ENCODE measurements around the gene CYB5R4.
A peak's percentile ranks its signal among the peaks of the same experiment; 100 is the strongest.
"Not testable (repeated sequence)": the region's sequence is repeated elsewhere in the genome, so short reads cannot be mapped to it uniquely, and the experiment has no call there.

The CYB5R4 gene

DNA sequence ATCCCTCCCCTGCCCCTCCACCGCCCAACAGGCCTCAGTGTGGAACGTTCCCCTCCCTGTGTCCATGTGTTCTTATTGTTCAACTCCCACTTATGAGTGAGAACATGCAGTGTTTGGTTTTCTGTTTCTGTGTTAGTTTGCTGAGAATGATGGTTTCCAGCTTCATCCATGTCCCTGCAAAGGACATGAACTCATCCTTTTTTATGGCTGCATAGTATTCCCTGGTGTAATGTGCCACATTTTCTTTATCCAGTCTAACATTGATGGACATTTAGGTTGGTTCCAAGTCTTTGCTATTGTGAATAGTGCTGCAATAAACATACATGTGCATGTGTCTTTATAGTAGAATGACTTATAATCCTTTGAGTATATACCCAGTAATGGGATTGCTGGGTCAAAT is 91.9 kb downstream of the CYB5R4 start:
- H3K4me3 ChIP-seq (ENCODE audit: low read depth, low read length); H3K14ac ChIP-seq (ENCODE audit: low read length); H4K91ac ChIP-seq (ENCODE audit: low read depth, low read length); H3K27ac ChIP-seq (ENCODE audit: low read depth, low read length); H3K36me3 ChIP-seq (ENCODE audit: control insufficient read depth in 1 of 2, insufficient read depth in 2 of 2, low read length in 2 of 2); H3K27me3 ChIP-seq (ENCODE audit: insufficient read depth, low read length); DNase-seq; H3K4me1 ChIP-seq (ENCODE audit: control insufficient read depth in 1 of 2, insufficient read depth in 2 of 2, low read length in 2 of 2); H3K4ac ChIP-seq (ENCODE audit: low read depth, low read length); H4K8ac ChIP-seq (ENCODE audit: low read depth, low read length); H3K79me2 ChIP-seq (ENCODE audit: control insufficient read depth, insufficient read depth, low read length, poor library complexity); H3K4me2 ChIP-seq (ENCODE audit: low read length); H3K9ac ChIP-seq (ENCODE audit: low read length); H3K18ac ChIP-seq (ENCODE audit: low read length); H4K12ac ChIP-seq (ENCODE audit: low read depth, low read length); H3K79me1 ChIP-seq (ENCODE audit: low read length); H2BK12ac ChIP-seq (ENCODE audit: low read length); H3K23ac ChIP-seq (ENCODE audit: low read length); H2BK5ac ChIP-seq (ENCODE audit: low read depth, low read length, poor library complexity); H2AFZ ChIP-seq (ENCODE audit: insufficient read depth, low read length, poor library complexity); H2AK5ac ChIP-seq (ENCODE audit: low read length); H3K9me3 ChIP-seq (ENCODE audit: insufficient read depth, low read depth, low read length); H2BK120ac ChIP-seq (ENCODE audit: insufficient read depth, low read length, poor library complexity): not testable (repeated sequence)
- no CpG with 5 or more reads among the region's 2 CpGs for WGBS (ENCODE audit: extremely low coverage, insufficient coverage, insufficient read length)

DNA sequence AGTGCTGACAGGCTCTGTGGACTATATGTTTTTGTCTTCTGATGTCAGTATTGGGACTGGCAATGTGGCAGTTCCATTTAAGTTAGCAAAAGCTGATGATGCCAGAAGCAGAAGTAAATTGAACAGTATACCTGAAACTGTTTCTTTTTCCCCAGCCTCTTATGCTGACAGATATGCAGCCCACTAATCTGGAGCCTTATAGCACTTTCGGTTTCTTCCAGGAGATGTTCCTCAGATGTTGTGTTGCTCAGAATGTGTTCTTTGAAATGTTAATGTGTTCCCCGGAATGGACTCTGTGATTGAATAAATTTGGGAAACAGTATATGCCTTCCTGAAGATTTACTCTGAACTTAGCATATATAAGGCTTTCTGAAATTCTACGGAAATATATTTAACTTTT is 93.3 kb downstream of the CYB5R4 start:
- Histone ChIP-seq H3K9me3 (ENCODE audit: insufficient read depth, low read depth, low read length) (no peaks in the 10 kb centered on the region), H2BK120ac (ENCODE audit: insufficient read depth, low read length, poor library complexity) (no peak overlapping the region), H3K4me2 (ENCODE audit: low read length) (no peak overlapping the region), H2BK12ac (ENCODE audit: low read length) (no peak overlapping the region), H4K8ac (ENCODE audit: low read depth, low read length) (no peak overlapping the region), H2BK5ac (ENCODE audit: low read depth, low read length, poor library complexity) (no peak overlapping the region), H3K4ac (ENCODE audit: low read depth, low read length) (no peak overlapping the region), H3K36me3 (ENCODE audit: control insufficient read depth in 1 of 2, insufficient read depth in 2 of 2, low read length in 2 of 2) (no peaks in the 10 kb centered on the region), H3K14ac (ENCODE audit: low read length) (no peak overlapping the region), H3K27me3 (ENCODE audit: insufficient read depth, low read length) (no peaks in the 10 kb centered on the region), H3K18ac (ENCODE audit: low read length) (no peak overlapping the region), H4K12ac (ENCODE audit: low read depth, low read length) (no peak overlapping the region), H4K91ac (ENCODE audit: low read depth, low read length) (no peak overlapping the region), H2AK5ac (ENCODE audit: low read length) (no peak overlapping the region), H3K27ac (ENCODE audit: low read depth, low read length) (no peak overlapping the region), H3K23ac (ENCODE audit: low read length) (no peak overlapping the region), H3K79me1 (ENCODE audit: low read length) (no peaks in the 10 kb centered on the region), H3K4me3 (ENCODE audit: low read depth, low read length) (no peak overlapping the region), H2AFZ (ENCODE audit: insufficient read depth, low read length, poor library complexity) (no peak overlapping the region), H3K79me2 (ENCODE audit: control insufficient read depth, insufficient read depth, low read length, poor library complexity) (no peaks in the 10 kb centered on the region), H3K9ac (ENCODE audit: low read length) (no peak overlapping the region), H3K4me1 (ENCODE audit: control insufficient read depth in 1 of 2, insufficient read depth in 2 of 2, low read length in 2 of 2) (peaks cover 0 to 2% of the 10 kb centered on the region in 2 experiments)
- DNase-seq = no peak
- no CpG with 5 or more reads among the region's 3 CpGs for WGBS (ENCODE audit: extremely low coverage, insufficient coverage, insufficient read length)

DNA sequence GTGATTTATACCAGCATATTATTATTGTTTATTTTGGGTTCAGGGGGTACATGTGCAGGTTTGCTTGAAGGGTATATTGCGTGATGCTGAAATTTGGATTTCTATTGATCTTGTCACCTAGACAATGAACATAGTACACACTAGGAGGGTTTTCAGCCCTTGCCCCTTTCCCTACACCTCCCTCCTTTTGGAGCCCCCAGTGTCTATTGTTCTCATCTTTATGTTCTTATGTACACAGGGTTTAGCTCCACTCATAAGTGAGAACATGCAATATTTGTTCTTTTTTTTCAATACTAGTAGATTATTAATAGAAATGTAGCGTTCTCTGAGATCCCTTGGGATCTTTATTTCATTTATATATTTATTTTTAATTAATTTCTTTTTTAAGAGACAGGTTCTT is 94.9 kb downstream of the CYB5R4 start:
- H3K27me3 ChIP-seq (ENCODE audit: insufficient read depth, low read length) = no peaks in the 10 kb centered on the region
- no peaks in the 10 kb centered on the region for H3K36me3 ChIP-seq (ENCODE audit: control insufficient read depth in 1 of 2, insufficient read depth in 2 of 2, low read length in 2 of 2)
- no peak overlapping the region for H2AK5ac ChIP-seq (ENCODE audit: low read length)
- H3K4me2 ChIP-seq (ENCODE audit: low read length) = no peak overlapping the region
- H4K12ac ChIP-seq (ENCODE audit: low read depth, low read length) = no peak overlapping the region
- no peak overlapping the region for H3K14ac ChIP-seq (ENCODE audit: low read length)
- no peak overlapping the region for H2BK5ac ChIP-seq (ENCODE audit: low read depth, low read length, poor library complexity)
- no peak overlapping the region for H4K91ac ChIP-seq (ENCODE audit: low read depth, low read length)
- no peak overlapping the region for H3K27ac ChIP-seq (ENCODE audit: low read depth, low read length)
- no peak overlapping the region for H3K4me3 ChIP-seq (ENCODE audit: low read depth, low read length)
- WGBS (ENCODE audit: extremely low coverage, insufficient coverage, insufficient read length) = no CpG with 5 or more reads among the region's 2 CpGs
- H2AFZ ChIP-seq (ENCODE audit: insufficient read depth, low read length, poor library complexity) = no peak overlapping the region
- H3K79me1 ChIP-seq (ENCODE audit: low read length) = no peaks in the 10 kb centered on the region
- no peak overlapping the region for H2BK120ac ChIP-seq (ENCODE audit: insufficient read depth, low read length, poor library complexity)
- H3K18ac ChIP-seq (ENCODE audit: low read length) = no peak overlapping the region
- no peak overlapping the region for H3K4ac ChIP-seq (ENCODE audit: low read depth, low read length)
- DNase-seq = no peak
- no peak overlapping the region for H4K8ac ChIP-seq (ENCODE audit: low read depth, low read length)
- no peak overlapping the region for H3K23ac ChIP-seq (ENCODE audit: low read length)
- no peaks in the 10 kb centered on the region for H3K9me3 ChIP-seq (ENCODE audit: insufficient read depth, low read depth, low read length)
- H3K79me2 ChIP-seq (ENCODE audit: control insufficient read depth, insufficient read depth, low read length, poor library complexity) = no peaks in the 10 kb centered on the region
- no peak overlapping the region for H2BK12ac ChIP-seq (ENCODE audit: low read length)
- no peak overlapping the region for H3K9ac ChIP-seq (ENCODE audit: low read length)
- peaks cover 3 to 6% of the 10 kb centered on the region in 2 experiments for H3K4me1 ChIP-seq (ENCODE audit: control insufficient read depth in 1 of 2, insufficient read depth in 2 of 2, low read length in 2 of 2)

DNA sequence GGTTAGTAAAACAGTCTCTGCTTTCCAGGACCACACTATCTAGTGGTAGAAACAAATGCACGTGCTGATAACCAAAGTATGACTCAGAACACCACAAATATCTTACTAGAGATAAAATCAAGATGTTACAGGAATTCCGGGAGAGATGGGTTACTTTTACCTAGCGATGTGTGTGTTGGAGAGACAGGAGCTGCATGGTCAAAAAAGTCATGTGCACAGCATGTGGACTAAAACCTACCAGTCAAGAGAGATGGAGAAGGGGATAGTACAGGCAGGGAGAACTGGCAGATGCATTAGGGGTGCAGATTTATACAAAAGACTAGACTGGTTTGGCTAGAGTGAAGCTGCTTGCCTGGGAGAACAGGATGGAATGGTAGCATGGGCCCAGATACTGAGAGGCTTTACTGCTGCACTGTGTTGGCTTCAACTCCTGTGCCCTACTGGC is 98.8 kb downstream of the CYB5R4 start:
- Histone ChIP-seq H2BK12ac (ENCODE audit: low read length) (no peak overlapping the region), H3K27ac (ENCODE audit: low read depth, low read length) (no peak overlapping the region), H3K36me3 (ENCODE audit: control insufficient read depth in 1 of 2, insufficient read depth in 2 of 2, low read length in 2 of 2) (no peaks in the 10 kb centered on the region), H4K91ac (ENCODE audit: low read depth, low read length) (no peak overlapping the region), H2BK120ac (ENCODE audit: insufficient read depth, low read length, poor library complexity) (no peak overlapping the region), H3K23ac (ENCODE audit: low read length) (no peak overlapping the region), H3K27me3 (ENCODE audit: insufficient read depth, low read length) (no peaks in the 10 kb centered on the region), H2BK5ac (ENCODE audit: low read depth, low read length, poor library complexity) (no peak overlapping the region), H3K14ac (ENCODE audit: low read length) (no peak overlapping the region), H3K18ac (ENCODE audit: low read length) (no peak overlapping the region), H3K4me3 (ENCODE audit: low read depth, low read length) (no peak overlapping the region), H4K8ac (ENCODE audit: low read depth, low read length) (no peak overlapping the region), H3K4ac (ENCODE audit: low read depth, low read length) (no peak overlapping the region), H3K79me2 (ENCODE audit: control insufficient read depth, insufficient read depth, low read length, poor library complexity) (no peaks in the 10 kb centered on the region), H3K9ac (ENCODE audit: low read length) (no peak overlapping the region), H2AFZ (ENCODE audit: insufficient read depth, low read length, poor library complexity) (no peak overlapping the region), H3K9me3 (ENCODE audit: insufficient read depth, low read depth, low read length) (no peaks in the 10 kb centered on the region), H3K4me1 (ENCODE audit: control insufficient read depth in 1 of 2, insufficient read depth in 2 of 2, low read length in 2 of 2) (peaks cover 3 to 6% of the 10 kb centered on the region in 2 experiments), H3K79me1 (ENCODE audit: low read length) (no peaks in the 10 kb centered on the region), H3K4me2 (ENCODE audit: low read length) (no peak overlapping the region), H2AK5ac (ENCODE audit: low read length) (no peak overlapping the region), H4K12ac (ENCODE audit: low read depth, low read length) (no peak overlapping the region)
- peak in 1 of 2 donors; percentile 66 for DNase-seq
- no CpG with 5 or more reads among the region's 3 CpGs for WGBS (ENCODE audit: extremely low coverage, insufficient coverage, insufficient read length)
